ENCODE data around the gene ZNF628. TPM values are rescaled to one million over a fixed set of nuclear protein-coding genes. Genes with fewer than 3 reads are reported as not detected.

Gene ZNF628
- total RNA-seq, 1 experiment from 2014 or later = 21.7 TPM

DNA sequence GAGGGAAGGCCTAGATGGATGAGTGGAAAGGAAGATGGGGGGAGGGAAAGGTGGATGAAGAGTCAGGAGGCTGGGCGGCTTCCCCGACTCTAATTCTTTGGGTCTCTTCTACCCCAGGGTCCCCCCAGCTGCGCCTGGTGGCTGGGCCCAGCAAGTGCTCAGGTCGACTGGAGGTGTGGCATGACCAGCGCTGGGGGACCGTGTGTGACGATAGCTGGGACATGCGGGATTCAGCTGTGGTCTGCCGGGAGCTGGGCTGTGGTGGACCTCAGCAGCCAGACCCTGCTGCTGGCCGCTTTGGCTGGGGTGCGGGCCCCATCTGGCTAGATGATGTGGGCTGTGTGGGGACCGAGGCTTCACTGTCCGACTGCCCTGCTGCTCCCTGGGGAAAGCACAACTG, 21.3 kb downstream of the ZNF628 start:
- CTCF ChIA-PET = interaction anchor here (0.6 kb wide), 1 partner anchor 357 kb away, joined by 3 read pairs; no protein-coding TSS in a partner anchor
- H3K27me3 ChIP-seq (ENCODE audit: control insufficient read depth, insufficient read depth, low read length) = no peaks in the 10 kb centered on the region
- no peak overlapping the region for H3K27ac ChIP-seq (ENCODE audit: low read length)
- ATAC-seq (no peak), DNase-seq (ENCODE audit: low read depth, low spot score) (no peak)
- H3K9me3 ChIP-seq (ENCODE audit: control insufficient read depth, insufficient read depth, low read depth, low read length) = no peaks in the 10 kb centered on the region
- in situ Hi-C loops (cut with HindIII; ENCODE audit: low pct_unique_long_range_greater_than_20kb, low sequenced_read_pairs) = no loop called here
- H3K36me3 ChIP-seq (ENCODE audit: control insufficient read depth, insufficient read depth, low read length) = no peaks in the 10 kb centered on the region
- H3K4me1 ChIP-seq (ENCODE audit: control insufficient read depth, insufficient read depth, low read length) = peaks cover 12% of the 10 kb centered on the region
- POLR2A ChIA-PET = no interaction called here
- intact Hi-C loops (cut with micrococcal nuclease; ENCODE audit: unreplicated experiment) = no loop called here
- BruUV-seq (replicated peaks) = no TSS peak
- TF ChIP-seq TCF7L2 (IDR thresholded peaks at IDR 0.05; ENCODE audit: low read depth, low read length) (no peak), POLR2AphosphoS5 (IDR thresholded peaks at IDR 0.05; ENCODE audit: low read depth, low read length) (no peak), SIN3A (IDR thresholded peaks at IDR 0.05; ENCODE audit: borderline replicate concordance, insufficient read depth, low read depth, low read length) (no peak)
- TF ChIP-seq, protein P1, sequence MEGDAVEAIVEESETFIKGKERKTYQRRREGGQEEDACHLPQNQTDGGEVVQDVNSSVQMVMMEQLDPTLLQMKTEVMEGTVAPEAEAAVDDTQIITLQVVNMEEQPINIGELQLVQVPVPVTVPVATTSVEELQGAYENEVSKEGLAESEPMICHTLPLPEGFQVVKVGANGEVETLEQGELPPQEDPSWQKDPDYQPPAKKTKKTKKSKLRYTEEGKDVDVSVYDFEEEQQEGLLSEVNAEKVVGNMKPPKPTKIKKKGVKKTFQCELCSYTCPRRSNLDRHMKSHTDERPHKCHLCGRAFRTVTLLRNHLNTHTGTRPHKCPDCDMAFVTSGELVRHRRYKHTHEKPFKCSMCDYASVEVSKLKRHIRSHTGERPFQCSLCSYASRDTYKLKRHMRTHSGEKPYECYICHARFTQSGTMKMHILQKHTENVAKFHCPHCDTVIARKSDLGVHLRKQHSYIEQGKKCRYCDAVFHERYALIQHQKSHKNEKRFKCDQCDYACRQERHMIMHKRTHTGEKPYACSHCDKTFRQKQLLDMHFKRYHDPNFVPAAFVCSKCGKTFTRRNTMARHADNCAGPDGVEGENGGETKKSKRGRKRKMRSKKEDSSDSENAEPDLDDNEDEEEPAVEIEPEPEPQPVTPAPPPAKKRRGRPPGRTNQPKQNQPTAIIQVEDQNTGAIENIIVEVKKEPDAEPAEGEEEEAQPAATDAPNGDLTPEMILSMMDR (IDR thresholded peaks at IDR 0.05) = no peak
- TF ChIP-seq, protein P2, sequence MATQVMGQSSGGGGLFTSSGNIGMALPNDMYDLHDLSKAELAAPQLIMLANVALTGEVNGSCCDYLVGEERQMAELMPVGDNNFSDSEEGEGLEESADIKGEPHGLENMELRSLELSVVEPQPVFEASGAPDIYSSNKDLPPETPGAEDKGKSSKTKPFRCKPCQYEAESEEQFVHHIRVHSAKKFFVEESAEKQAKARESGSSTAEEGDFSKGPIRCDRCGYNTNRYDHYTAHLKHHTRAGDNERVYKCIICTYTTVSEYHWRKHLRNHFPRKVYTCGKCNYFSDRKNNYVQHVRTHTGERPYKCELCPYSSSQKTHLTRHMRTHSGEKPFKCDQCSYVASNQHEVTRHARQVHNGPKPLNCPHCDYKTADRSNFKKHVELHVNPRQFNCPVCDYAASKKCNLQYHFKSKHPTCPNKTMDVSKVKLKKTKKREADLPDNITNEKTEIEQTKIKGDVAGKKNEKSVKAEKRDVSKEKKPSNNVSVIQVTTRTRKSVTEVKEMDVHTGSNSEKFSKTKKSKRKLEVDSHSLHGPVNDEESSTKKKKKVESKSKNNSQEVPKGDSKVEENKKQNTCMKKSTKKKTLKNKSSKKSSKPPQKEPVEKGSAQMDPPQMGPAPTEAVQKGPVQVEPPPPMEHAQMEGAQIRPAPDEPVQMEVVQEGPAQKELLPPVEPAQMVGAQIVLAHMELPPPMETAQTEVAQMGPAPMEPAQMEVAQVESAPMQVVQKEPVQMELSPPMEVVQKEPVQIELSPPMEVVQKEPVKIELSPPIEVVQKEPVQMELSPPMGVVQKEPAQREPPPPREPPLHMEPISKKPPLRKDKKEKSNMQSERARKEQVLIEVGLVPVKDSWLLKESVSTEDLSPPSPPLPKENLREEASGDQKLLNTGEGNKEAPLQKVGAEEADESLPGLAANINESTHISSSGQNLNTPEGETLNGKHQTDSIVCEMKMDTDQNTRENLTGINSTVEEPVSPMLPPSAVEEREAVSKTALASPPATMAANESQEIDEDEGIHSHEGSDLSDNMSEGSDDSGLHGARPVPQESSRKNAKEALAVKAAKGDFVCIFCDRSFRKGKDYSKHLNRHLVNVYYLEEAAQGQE (IDR thresholded peaks at IDR 0.05; ENCODE audit: insufficient read depth in 1 of 2, low read depth in 2 of 2, low read length in 1 of 2) = no peak
- no peak overlapping the region for H3K4me3 ChIP-seq (ENCODE audit: low read depth in 2 of 2, low read length in 2 of 2)

DNA sequence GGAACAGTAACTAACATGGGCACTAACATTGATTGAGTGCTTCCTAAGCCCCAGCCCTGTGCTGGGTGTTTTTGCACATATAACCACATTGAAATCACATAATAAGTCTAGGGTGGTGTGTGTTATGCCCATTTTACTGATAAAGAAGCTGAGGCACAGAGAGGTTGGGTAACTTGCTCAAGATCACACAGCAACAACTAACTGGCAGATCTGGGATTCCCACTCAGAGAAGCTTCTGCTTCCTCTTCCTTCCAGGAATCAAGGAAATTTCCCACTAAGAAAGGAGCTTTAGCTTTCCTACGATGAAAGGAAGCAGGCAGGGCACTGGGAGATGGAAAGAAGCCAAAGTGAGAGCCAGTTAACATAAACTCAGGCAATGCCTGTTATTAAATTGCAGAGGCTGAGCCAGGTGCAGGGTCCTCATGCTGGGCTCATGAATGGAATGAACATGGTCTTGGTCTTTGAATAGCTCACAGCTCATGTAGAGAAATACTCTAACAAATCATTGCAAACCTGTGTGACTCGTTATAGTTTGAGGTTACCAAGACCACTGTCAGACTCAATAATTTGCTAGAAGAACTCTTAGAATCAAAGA, 21.9 kb downstream of the ZNF628 start:
- H3K4me3 ChIP-seq (ENCODE audit: low read depth in 2 of 2, low read length in 2 of 2) = no peak overlapping the region
- H3K36me3 ChIP-seq (ENCODE audit: control insufficient read depth, insufficient read depth, low read length) = no peaks in the 10 kb centered on the region
- intact Hi-C loops (cut with micrococcal nuclease; ENCODE audit: unreplicated experiment) = no loop called here
- CTCF ChIA-PET = interaction anchor here (0.6 kb wide), 1 partner anchor 357 kb away, joined by 3 read pairs; no protein-coding TSS in a partner anchor
- ATAC-seq (no peak), DNase-seq (ENCODE audit: low read depth, low spot score) (no peak)
- in situ Hi-C loops (cut with HindIII; ENCODE audit: low pct_unique_long_range_greater_than_20kb, low sequenced_read_pairs) = no loop called here
- no peaks in the 10 kb centered on the region for H3K27me3 ChIP-seq (ENCODE audit: control insufficient read depth, insufficient read depth, low read length)
- H3K4me1 ChIP-seq (ENCODE audit: control insufficient read depth, insufficient read depth, low read length) = peaks cover 6% of the 10 kb centered on the region
- TF ChIP-seq SIN3A (IDR thresholded peaks at IDR 0.05; ENCODE audit: borderline replicate concordance, insufficient read depth, low read depth, low read length) (no peak), TCF7L2 (IDR thresholded peaks at IDR 0.05; ENCODE audit: low read depth, low read length) (no peak), POLR2AphosphoS5 (IDR thresholded peaks at IDR 0.05; ENCODE audit: low read depth, low read length) (no peak)
- TF ChIP-seq, protein P1 (IDR thresholded peaks at IDR 0.05) = no peak
- TF ChIP-seq, protein P2 (IDR thresholded peaks at IDR 0.05; ENCODE audit: insufficient read depth in 1 of 2, low read depth in 2 of 2, low read length in 1 of 2) = no peak
- H3K27ac ChIP-seq (ENCODE audit: low read length) = 0 out of 2 replicates have a peak overlapping the region, but pooled peaks have one; percentile 29
- POLR2A ChIA-PET = no interaction called here
- no TSS peak for BruUV-seq (replicated peaks)
- H3K9me3 ChIP-seq (ENCODE audit: control insufficient read depth, insufficient read depth, low read depth, low read length) = no peaks in the 10 kb centered on the region
